ENCODE data around the gene PRR30.
"Not testable (repeated sequence)": the region's sequence is repeated elsewhere in the genome, so short reads cannot be mapped to it uniquely, and the experiment has no call there.

Gene PRR30

DNA sequence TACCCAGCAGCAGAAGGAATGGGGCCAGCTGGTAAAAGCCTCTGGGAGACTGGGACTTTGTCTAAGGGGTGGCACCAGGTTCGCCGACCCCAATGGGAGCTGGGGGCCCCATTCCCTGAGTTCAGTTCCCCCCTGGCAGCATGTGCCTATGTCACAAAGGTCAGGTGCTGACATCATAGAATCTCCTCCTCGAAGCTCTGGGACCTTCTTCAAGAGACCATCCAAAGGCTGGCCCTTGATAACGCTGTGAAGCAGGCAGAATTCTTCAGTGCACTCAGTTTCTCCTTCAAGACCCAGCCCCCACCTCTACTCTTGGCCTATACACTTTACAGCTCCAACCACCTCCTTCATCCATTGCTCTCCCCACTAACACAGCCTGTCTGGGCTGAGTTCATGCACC, at the start of gene PRR30:
TSS of gene PRR30 (minus strand) at position 101 of the 400 bp plus-strand sequence. CDS start 1,081 bp downstream, outside the sequence.
- DNase-seq (ENCODE audit: low read depth in 3 of 3, low spot score in 1 of 3), result no peak

DNA sequence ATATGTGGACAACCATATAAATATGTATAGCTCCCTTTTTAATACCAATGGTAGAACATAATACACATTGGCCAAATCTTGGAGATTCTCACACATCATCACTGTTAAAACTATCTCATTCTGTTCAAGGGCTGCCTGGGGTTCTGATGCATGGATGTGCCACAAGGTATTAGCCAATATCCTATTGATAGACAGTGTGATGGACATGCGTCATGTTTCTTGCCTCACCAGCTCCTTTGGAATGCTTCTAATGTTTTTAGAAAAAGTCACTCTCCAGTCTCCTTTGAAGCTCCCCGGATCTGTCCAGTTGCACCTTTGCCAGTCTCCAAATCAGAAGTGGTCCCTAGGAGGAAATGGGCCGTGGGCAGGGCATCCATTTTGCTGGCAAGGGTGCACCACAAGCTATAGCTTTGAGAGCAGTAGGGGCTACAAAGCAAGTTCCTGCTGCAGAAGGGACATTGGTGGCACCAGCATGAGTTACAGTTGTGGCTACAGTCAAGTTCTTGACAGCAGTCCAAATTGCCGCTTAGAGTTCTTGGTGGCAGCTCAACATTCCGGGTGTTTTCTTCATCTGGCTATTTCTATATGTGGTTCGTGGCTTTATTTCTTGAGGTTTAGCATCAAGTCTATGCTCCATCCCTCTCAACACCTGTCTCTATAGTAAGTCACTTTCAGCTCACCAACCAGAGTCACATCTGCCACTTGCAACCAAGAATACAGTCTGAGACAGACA, 47.6 kb upstream of the PRR30 start:
- no peak for DNase-seq (ENCODE audit: low read depth in 3 of 3, low spot score in 1 of 3)

GRCh38 chr2:27185331-27186026, 46.3 kb upstream of the PRR30 start:
- no peak for DNase-seq (ENCODE audit: low read depth in 3 of 3, low spot score in 1 of 3)

DNA sequence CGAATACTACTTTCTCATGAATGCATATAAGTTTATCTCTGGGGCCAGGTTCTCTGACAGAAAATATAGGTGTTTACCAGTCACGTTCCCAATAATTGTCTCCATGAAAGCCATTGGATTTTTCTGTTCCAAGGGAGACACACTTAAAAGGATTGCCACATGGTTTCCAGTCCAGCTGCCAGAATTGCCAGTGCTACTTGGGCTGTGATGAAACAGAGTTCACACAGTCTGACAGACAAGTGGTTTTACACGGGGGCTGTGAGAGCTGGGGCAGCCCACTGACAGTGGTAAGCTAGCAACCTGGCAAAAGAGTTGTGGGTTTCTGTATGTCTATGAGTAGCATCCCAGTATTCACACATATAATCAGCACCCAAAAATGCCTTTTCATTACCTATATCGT, 44.9 kb upstream of the PRR30 start:
- no peak for DNase-seq (ENCODE audit: low read depth in 3 of 3, low spot score in 1 of 3)

DNA sequence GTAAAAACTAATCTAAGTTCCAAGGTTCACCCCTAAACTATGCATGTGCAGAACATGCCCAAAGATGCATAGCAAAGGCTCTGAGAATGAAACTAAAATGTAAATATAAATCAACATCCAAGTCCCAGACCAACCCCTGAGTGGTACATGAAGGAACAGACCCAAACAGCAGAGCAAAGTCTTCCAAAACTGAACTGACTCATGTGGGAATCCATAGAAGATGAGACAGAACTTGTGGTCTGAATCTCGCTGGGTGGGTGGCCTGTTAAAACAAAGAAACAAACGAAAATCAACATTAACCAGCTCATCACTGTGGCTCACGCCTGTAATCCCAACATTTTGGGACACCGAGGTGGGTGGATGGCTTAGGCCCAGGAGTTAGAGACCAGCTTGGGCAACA, 43.1 kb upstream of the PRR30 start:
- DNase-seq (ENCODE audit: low read depth in 3 of 3, low spot score in 1 of 3), result no peak

DNA sequence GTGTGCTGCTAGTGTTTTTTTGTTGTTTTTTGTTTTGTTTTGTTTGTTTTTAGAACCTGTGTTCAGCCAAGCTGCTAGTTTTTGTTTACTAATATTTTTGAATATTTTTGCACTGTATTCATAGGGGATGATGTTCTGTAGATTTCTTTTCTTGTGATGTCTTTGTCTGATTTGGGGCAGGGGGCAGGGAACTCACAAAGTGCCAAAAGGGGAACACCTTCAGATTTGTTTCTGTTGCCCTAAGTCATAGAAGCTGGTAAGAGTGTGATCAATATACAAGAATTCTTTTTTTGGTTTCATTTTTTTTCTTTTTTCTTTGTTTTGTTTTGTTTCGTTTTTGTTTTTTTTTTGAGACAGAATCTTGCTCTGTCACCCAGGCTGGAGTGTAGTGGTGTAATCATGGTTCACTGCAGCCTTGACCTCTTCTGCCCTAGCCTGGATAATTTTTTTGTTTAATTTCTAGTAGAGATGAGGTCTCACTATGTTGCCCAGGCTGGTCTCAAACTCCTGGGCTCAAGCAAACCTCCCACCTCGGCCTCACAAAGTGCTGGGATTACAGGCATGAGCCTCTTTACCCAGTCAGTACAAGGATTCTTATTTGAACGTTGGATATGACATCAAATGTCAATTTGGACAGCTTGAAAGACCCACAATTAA, 40.3 kb upstream of the PRR30 start:
- DNase-seq (ENCODE audit: low read depth in 3 of 3, low spot score in 1 of 3), result no peak

- no peak for DNase-seq (ENCODE audit: low read depth in 3 of 3, low spot score in 1 of 3)
These were observed 39.3 kb upstream of the PRR30 start for GRCh38 chr2:27178469-27178868.

- DNase-seq (ENCODE audit: low read depth in 3 of 3, low spot score in 1 of 3), result no peak
These were observed 38.5 kb upstream of the PRR30 start for GRCh38 chr2:27177441-27178351.

DNA sequence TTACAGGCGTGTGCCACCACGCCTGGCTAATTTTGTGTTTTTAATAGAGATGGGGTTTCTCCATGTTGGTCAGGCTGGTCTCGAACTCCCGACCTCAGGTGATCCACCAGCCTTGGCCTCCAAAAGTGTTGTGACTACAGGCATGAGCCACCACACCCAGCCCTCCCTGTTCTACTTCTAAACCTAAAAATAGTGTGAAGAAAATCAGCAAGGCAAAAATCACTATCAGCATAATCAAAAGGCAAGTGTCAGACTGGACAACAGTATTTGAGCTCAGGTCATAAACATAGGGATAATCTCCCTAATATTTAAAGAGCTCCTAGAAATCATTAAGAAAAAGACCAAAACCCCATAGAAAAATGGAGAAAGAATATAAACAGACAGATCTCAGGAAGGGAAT, 36.6 kb upstream of the PRR30 start:
- DNase-seq (ENCODE audit: low read depth in 3 of 3, low spot score in 1 of 3), result not testable (repeated sequence)

- no peak for DNase-seq (ENCODE audit: low read depth in 3 of 3, low spot score in 1 of 3)
These were observed 36.1 kb upstream of the PRR30 start for GRCh38 chr2:27175330-27175729.

DNA sequence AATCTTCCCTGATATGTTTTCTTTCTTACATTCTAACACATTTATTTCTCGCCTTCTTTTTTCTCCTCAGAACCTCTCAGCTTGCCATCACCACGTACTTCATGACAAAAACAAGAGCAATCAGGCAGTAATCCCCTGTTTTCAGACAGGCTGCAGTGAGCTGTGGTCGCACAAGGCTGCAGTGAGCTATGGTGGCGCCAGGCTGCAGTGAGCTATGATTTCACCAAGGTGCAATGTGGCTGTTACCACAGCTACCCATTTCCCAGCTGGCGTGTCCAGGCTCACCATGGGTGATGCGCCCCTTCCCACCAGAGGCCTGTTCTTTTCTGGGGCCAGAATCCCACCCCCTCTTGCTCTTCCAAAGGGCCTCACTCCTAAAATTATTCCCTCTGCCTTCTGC, 35.4 kb upstream of the PRR30 start:
- no peak for DNase-seq (ENCODE audit: low read depth in 3 of 3, low spot score in 1 of 3)

DNA sequence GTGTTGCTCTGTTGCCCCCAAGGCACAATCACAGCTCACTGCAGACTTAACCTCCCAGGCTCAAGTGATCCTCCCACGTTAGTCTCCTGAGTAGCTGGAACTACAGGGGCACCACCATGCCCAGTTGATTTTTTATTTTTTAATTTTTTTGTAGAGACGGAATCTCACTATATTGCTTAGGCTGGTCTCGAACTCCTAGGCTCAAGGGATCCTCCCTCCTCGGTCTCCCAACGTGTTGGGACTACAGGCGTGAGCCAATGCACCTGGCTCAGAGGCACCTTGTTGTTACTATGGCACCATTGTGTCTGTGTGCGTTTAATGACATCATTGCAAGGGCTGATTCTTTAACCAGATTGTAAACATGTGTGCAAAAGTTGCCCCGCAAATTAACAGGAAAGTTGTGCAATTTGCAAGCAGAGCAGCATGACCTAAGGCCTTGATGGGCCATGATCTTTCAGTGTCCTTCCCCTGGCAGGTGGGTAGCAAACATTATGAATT, 32.2 kb upstream of the PRR30 start:
- DNase-seq (ENCODE audit: low read depth in 3 of 3, low spot score in 1 of 3), result no peak

GRCh38 chr2:27170581-27171337, 31.5 kb upstream of the PRR30 start:
- no peak for DNase-seq (ENCODE audit: low read depth in 3 of 3, low spot score in 1 of 3)

DNA sequence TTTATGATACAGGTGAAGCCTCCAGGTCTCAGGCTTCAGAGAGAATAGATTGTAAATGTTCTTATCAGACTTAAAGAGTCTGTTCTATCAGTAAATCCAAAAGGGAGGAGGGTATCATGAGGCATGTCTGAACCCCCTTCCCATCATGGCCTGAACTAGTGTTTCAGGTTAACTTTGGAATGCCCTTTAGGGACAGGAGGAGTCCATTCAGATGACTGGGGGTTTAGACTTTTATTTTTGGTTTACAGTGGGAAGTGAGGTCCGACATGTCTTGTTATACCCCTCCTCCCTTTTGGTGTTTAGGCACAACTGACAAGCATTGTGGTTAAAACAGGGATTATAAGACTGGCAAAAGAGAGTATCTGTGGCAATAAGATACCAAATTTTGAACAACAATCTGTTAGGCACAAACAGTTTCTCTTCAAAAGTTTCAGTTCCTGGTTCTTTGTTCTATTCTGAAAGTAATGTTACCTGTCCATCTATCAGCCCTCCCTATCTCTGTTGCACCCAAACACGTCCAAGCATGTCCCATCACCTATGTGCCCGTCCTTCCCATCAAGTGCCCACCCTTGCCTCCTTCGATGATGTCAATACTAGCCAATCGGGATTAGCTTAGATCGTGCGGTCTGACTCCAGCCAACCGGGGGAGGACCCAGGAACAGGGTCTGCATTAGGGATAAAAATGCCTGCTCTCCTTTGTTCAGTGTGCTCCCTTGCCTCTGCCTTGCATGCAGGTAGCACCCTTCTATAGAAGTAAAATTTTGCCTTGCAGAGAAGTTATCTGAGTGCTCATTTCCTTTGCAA, 26.0 kb upstream of the PRR30 start:
- DNase-seq (ENCODE audit: low read depth in 3 of 3, low spot score in 1 of 3), result no peak

DNA sequence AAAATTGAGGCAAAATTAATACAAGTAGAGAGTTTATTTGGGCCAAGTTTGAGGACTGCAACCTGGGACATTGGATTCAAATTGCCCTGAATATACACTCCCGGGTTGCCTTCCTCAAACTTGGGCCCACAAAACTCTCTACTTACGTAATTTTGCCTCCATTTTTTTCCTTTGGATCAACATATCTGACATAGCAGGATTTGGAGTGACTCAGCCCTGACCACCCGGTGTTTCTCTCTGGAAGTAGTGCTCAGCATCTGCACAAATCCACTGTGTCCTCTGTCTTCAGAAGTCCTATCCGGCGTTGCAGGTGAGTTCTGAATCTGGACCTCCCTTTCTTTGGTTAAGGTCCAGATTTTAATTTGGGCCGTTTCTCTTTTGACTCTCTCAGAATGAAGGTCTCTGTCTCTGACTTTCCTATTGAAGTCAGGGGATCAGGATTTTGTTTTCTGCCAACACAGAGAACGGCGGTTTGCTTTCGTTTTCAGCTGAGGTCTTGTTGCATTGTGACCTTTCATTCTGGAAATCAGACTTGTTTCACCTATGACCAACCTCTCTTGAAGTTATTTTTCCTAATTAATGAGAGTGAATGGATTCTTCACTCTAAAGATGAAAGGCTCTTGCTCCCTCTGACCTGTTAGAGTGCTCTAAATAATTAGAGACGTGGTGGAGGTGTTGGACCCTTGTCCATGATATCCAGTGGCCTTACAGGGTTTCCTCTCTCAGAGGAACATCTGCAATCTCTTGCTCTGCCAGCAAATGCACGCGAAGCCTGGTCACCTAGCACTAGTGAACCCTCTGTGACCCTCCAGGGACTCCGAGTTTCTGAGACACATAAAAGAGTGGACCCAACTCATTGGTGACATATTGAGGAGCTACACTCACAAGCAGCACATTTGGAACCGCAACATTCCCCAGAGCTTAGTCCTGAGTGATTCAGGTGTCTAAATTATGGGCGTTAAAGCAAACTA, 23.2 kb upstream of the PRR30 start:
- no peak for DNase-seq (ENCODE audit: low read depth in 3 of 3, low spot score in 1 of 3)

- DNase-seq (ENCODE audit: low read depth in 3 of 3, low spot score in 1 of 3), result no peak
These were observed 21.0 kb upstream of the PRR30 start for GRCh38 chr2:27160191-27160590.

- no peak for DNase-seq (ENCODE audit: low read depth in 3 of 3, low spot score in 1 of 3)
These were observed 20.1 kb upstream of the PRR30 start for GRCh38 chr2:27159271-27159670.

DNA sequence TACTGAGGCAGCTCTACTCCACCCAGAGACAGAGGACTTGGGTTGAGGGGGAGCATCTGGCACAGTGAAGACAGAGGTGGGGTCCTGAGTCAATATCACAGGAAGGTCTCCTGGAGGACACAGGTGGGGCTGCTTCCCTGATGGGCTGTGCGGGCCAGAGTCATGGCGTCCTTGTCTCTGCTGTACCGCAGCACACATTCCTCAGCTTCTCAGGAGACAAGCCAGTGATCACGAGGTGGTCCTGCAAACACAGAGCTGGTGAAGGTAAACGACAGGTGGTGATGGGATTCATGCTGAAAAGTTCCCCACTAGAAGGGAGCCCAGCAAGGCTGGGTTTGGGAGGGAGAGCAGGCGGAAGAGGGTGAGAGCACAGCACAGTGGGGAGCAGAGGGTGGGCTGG, 19.3 kb upstream of the PRR30 start:
- no peak for DNase-seq (ENCODE audit: low read depth in 3 of 3, low spot score in 1 of 3)
